AG10803 (cell line): ENCODE measurements around the gene DIP2C.
A peak's percentile ranks its signal among the peaks of the same experiment; 100 is the strongest.

Experiments
- DNase-seq: peaks from one replicate; pipeline ENCODE4 v3.0.0; 2010; ENCODE audit warnings: low read depth
- H3K4me3 ChIP-seq: 2 replicates; pipeline ENCODE4 v1.5.1; 2011; ENCODE audit warnings: mild to moderate bottlenecking, low read length, control low read depth
- CTCF ChIP-seq: conservative IDR thresholded peaks from 2 replicates; pipeline ENCODE4 v1.5.1; 2011; ENCODE audit warnings: mild to moderate bottlenecking, low read length, control low read depth, inconsistent platforms

The DIP2C gene

GRCh38 chr10:299969-300368 is 389.5 kb downstream of the DIP2C start:
- DNase-seq = no peak
- TF ChIP-seq CTCF = no peak
- no peak overlapping the region for H3K4me3 ChIP-seq

GRCh38 chr10:299512-299911 is 390.0 kb downstream of the DIP2C start:
- DNase-seq = no peak
- no peak for TF ChIP-seq CTCF
- no peak overlapping the region for H3K4me3 ChIP-seq

GRCh38 chr10:298033-298432 is 391.4 kb downstream of the DIP2C start:
- DNase-seq = no peak
- no peak overlapping the region; the same call in 1 of the 2 replicates for H3K4me3 ChIP-seq
- no peak for TF ChIP-seq CTCF

- peak; percentile 72 for DNase-seq
- TF ChIP-seq CTCF = no peak
- H3K4me3 ChIP-seq = no peak overlapping the region
Measured at GRCh38 chr10:297567-297966, 391.9 kb downstream of the DIP2C start.

GRCh38 chr10:293636-294035 is 395.8 kb downstream of the DIP2C start:
- TF ChIP-seq CTCF = no peak
- H3K4me3 ChIP-seq = no peak overlapping the region
- no peak for DNase-seq

- H3K4me3 ChIP-seq = peak overlapping the region; percentile 26
- TF ChIP-seq CTCF = no peak
- DNase-seq = peak; percentile 91
Measured at GRCh38 chr10:290026-290725, 399.3 kb downstream of the DIP2C start.

- TF ChIP-seq CTCF = no peak
- DNase-seq = no peak
- H3K4me3 ChIP-seq = no peak overlapping the region; the same call in 1 of the 2 replicates
Measured at GRCh38 chr10:289581-289980, 399.9 kb downstream of the DIP2C start.
